Activated CD4-positive, alpha-beta T cell treated with anti-CD3 and anti-CD28 coated beads for 24 hours (primary cell): ENCODE data around the gene ELANE.
A peak's percentile ranks its signal among the peaks of the same experiment; 100 is the strongest.
"Not testable (repeated sequence)": the region's sequence is repeated elsewhere in the genome, so short reads cannot be mapped to it uniquely, and the experiment has no call there.

Experiments
- DNase-seq, 2 donors: peaks; one replicate each; pipeline ENCODE4 v3.0.0-alpha.2; 2020; ENCODE audit warnings: low read depth in 2 of 2

The ELANE gene

DNA sequence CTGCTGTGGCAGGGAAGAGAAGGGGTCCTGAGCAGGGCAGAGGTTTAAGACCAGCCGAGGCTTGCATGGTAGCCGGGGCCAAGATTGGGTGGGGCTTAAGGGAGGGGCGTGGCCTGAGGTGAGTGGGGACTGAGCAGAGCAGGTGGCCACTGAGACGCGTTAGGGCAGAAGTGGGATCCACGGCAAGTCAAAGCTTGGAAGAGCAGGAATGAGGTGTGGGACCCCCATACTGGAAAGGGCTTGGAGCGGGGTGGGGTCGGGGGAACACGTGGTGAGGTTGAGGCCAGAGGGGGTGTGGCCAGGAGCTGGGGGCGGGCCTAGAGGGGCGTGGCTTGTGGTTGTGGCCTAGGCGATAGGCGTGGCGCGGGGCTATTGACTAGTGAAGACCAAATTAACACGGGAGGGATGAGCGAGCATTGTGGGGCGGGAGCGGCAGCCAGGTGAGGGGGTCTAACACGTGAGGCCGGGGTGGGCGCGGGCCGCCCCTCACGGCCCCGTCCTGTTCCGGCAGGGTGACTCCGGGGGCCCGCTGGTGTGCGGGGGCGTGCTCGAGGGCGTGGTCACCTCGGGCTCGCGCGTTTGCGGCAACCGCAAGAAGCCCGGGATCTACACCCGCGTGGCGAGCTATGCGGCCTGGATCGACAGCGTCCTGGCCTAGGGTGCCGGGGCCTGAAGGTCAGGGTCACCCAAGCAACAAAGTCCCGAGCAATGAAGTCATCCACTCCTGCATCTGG is 10.6 kb downstream of the ELANE start:
- peak; percentile 58 to 75 for DNase-seq

DNA sequence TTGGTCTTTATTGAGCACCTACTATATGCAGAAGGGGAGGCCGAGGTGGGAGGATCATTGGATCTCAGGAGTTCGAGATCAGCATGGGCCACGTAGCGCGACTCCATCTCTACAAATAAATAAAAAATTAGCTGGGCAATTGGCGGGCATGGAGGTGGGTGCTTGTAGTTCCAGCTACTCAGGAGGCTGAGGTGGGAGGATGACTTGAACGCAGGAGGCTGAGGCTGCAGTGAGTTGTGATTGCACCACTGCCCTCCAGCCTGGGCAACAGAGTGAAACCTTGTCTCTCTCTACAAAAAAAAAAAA is 11.2 kb downstream of the ELANE start:
- DNase-seq = no peak

DNA sequence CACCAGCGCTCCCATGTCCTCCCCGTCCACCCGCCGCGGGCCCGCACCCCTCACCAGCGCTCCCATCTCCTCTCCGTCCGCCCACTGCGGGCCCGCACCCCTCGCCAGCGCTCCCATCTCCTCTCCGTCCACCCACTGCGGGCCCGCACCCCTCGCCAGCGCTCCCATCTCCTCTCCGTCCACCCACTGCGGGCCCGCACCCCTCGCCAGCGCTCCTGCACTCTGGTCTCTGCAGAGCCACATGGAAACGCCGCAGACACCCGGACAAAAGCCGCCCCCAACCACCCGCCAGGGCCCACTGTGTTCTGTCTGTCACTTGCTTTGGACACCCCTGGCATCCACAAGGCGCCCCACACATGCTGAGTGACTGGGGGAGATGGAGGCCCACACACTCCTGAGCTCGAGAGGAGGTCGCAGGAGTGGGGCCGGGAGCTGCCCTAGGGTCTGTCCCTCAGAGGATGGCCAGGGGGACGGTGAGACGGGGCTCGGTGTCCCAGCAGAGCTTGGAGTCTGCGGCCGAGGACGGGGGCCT is 14.7 kb downstream of the ELANE start:
- no peak for DNase-seq

DNA sequence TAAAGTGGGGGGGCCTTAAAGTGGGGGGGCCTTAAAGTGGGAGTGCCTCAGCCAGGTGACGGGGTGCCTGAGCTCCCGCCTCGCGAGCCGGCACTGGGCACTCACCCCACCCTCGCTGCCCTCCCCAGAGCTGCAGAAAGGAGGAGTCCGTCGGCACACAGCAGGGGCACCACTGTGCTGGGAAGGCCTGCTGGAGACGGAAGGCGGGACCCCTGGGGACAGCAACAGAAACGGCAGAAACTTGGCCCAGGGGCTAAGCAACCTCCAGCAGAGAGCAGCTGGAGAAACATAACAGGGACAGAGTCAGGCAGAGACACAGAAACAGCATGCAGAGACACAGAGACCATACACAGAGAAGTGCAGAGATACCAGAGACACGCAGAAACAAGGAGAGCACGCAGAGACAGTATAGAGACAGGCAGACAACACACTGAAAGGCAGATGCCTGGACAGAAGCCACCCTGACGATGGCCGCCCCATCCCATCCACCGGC is 15.2 kb downstream of the ELANE start:
- DNase-seq = no peak

DNA sequence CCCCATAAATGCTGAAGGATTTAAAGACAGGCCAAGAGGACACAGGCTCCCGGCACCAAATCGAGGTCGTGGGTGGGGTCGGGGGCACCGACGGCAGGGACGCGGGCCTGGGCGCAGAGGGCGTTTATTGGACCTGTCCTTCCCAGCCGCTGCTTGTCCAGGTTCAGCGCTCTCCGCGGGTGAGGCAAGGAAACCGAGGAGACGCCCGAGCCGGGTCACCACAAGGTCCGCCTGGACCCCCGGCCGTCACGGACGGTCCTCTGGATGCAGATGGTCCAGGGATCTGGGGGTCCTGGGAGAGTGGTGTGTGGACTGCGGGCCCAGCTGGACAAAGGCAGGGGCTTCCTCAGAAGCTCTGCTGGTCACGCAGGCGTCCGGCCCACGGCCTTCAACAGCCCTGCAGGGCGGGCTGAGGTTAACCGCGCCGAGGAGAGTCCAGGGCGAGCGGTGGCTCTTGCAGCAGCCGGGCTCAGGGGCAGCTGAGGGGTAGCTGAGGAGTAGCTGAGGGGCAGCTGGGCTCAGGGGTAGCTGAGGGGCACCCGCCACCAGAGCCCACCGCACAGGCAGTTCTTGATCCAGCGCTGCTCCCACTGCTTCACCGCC is 15.9 kb downstream of the ELANE start:
- no peak for DNase-seq

DNA sequence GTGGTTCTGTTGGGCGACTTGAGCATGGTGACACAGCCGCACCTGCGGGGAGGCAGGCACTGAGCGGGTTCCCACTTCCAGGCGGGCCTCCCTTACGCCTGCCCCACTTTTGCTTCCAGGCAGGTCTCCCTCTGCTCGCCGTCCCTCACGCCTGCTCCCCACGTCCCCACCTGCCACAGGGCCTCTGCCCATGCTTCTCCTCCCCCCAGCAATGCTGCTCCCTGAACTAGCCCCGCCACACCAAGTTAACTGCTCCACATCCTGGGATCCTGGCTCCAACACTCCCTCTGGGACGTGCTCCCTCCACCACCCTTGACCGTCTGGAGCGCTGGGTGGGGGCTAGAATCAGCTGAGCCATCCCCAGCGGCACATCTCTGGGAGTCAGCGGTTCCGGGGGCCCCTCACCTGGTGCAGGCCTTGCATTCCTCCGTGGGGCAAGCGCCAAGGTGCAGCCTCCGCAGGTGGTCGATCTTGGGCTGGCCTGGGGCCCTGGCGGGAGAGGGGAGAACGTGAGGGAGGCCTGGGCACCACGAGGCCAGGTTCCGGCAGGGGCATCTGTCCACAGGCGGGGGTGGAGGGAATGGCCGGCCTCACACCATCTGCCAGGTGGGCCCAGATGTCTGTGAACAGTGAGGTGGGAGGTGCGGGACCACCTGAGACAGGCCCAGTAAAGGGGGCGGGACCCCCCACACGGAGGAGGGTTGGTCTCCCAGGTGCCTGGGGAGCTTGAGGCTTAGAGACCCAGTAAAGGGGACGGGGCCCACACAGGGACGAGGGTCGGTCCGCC is 16.5 kb downstream of the ELANE start:
- no peak for DNase-seq

DNA sequence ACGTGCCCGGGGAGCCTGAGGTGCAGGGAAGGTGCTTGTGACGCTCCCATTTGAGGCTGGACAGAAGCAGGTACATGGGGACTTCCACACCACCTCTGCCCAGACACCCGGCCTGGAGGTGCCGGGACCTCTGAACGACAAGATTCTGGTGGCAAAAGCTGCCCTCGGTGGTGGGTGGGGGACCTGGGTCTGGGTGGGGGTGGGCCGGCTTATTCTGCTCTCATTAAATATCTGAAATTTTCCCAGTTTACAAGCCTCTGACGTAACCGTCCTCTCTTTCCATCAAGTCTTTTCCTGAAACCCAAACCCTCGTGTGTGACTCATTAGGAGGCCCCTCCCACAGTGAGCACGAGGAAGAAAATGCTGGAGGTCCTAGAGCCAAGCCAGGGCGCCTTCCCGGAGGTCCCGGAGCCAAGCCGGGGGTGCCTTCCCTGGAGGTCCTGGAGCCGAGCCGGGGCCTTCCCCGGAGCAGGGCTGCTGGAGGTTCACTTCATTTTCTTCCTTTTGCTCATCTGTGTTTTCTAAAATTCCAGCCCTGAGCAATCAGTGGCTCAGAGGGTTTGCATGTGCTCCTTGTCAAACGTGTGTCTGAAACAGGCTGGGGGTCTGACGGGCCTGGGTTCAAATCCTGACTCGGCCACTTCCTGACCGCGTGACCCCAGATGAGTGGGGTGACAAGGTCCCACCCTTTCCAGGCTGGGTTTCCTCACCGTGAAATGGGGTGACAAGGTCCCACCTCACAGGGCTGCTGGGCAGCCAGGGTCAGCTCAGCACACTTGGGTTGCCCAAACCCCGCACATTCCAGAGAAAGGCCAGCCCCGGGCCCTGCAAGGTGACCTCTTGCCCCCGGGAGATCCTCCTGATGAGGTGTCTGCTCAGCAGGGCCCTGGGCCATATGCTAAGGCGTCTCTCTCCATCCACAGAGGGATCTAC is 17.4 kb downstream of the ELANE start:
- no peak for DNase-seq

DNA sequence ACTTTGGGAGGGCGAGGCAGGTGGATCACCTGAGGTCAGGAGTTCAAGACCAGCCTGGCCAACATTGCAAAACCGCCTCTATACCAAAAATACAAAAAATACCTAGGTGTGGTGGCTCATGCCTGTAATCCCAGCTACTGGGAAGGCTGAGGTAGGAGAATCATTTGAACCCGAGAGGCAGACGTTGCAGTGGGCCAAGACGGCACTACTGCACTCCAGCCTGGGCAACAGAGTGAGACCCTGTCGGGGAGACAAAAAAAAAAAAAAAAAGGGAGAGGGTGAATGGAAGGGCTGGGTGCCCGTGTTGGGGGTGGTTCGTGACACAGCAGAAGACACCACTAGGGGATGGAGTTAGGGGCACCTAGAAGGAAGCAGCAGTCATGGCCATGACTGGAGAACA is 18.2 kb downstream of the ELANE start:
- no peak for DNase-seq

DNA sequence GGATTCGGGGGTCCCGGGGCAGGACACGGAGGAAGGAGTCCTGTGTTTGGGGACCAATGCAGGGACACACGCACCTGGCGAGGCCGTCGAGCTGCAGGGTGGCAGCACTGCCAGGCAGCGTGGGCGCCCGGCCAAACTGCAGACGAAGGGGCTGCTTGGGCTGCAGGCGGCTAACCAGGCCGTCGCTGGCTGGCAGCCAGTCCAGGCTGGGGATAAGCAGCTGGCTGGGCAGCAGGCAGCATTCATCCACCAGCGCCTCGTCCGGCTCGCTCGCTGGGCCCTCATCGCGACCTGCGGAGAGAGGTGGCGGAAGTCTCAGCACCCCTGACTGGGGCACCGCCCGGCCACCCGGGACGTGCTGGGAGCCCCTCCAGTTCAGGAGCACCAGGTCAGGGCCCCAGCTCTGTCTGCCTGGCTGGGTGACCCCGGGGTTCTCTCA is 18.9 kb downstream of the ELANE start:
- DNase-seq = no peak

DNA sequence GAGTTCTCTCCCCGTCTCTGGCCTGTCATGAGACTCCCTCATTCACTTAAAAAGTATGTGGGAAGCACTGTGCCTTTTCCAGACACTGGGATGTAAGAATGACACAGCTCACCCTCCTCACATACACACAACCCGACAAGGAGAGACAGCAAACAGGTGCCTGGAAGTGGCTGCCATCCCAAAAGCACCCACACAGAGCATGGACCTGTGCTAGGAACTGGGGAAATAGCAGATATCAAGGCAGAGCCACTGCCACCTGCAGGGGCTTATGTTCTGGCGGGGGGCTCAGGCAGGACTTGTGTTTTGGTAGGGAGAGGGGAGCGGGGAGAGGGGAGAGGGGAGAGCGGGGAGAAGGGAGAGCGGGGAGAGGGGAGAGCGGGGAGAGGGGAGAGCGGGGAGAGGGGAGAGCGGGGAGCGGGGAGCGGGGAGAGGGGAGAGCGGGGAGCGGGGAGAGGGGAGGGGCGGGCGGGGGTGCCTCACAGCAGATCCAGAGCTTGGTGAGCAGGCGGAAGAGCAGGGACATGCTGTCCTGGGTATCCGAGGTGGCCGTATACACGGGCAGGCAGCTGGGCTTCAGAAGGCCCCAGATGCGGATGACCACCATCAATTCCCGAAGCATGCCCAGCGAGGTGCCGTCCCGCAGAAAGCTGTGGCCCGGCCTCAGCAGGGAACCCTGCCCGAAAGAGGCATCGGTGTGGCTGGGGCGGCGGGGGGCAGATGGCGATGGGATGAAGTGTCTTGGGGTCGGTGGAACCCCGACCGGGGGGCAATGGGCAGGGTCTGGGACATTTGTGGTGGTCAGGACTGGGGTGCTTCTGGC is 19.6 kb downstream of the ELANE start:
- no peak for DNase-seq

DNA sequence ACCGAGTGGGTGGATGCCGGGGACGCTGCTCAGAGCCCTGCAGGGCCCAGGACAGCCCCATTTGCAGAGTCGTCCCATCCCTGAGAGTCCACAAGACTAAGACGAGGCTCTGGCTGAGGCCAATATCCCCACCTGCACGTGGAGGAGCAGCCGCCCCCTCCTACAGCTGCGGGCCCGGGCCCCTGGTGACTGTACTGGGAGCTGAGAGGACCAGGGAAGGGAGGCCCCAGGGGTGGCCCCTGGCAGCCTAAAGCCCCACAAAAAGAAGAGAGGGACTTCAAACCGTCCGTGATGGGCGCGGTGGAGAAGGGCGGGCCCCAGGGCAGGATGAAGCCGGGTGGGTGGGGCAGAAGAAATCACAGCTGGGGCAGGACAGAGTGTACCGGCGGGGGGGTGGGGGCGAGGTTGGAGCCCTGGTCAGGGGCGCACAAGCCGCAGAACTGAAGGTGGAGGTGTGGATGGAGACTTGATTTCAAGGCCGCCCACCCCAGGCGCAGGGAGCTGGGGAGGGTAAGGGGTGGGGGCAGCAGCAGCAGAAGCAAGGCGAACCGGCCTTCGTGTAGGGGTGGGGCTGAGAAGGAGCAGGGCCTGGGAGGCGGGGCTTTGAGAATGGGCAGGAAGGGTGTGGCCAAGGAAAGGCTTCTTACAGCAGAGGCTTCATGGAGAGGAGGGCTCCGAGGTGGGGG is 20.3 kb downstream of the ELANE start:
- DNase-seq = peak; percentile 65

DNA sequence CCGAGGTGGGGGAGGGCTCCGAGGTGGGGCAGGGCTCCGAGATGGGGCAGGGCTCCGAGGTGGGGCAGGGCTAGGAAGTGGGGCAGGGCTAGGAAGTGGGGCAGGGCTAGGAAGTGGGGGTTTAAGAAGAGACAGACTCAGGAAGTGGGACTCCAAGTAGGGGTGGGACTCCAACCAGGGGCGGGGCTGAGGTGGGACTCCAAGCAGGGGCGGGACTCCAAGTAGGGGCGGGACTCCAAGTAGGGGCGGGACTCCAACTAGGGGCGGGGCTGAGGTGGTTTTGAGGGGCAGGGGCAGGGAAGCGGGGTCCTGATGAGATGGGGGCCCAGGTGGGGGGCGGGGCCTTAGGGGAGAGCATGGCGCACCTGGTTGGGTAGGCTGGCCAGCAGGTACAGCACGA is 21.0 kb downstream of the ELANE start:
- DNase-seq = peak; percentile 38 to 41

DNA sequence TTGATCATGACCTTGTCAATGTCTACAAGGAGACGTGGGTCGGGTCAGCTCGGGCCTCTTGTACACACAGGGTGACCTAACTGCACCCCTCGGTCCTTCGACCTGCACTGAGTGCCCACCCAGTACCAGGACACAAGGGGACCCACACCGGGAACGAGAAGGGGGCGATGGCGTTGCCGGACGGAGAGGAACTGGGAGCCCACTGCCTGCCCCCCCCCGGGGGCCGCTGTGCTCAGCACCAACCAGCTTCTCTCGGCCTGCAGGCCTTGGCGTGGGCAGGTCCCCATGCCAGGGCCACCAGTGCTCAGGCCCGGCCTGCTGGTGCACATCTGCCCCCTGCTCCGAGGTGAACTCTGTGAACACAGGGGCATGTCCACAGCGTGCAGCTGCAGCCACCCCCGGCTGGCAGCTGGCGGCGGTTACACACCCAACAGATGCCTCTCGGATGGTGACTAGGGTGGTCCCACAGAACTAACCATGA is 21.5 kb downstream of the ELANE start:
- DNase-seq = no peak

DNA sequence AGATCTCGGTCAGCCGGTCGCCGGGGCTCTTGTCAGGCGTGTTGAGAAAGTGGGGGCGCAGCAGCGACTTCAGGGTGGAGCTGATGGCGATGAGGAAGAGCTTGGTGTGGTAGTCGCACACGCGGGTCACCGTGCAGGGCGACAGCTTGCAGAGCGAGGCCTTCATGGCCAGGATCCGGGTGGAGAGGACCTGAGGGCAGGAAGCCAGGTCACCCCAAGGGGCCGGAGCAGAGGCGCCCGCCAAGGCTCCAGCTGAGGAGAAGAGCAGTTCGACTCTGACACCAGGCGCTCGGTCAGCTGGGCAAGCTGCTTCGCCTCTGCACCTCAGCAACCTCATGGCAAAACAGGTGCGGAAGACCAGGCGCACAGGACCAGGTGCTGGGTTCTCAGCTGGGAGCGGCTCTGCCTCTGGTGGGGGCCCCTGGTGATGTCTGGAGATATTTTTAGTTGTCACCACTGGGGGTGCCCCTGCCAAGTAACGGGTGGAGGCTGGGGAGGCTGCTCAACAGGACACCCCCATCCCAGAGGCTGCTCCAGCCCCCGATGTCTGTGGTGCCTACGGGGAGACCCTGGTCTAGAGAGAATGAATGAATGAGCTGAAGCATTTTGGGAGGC is 23.3 kb downstream of the ELANE start:
- no peak for DNase-seq

DNA sequence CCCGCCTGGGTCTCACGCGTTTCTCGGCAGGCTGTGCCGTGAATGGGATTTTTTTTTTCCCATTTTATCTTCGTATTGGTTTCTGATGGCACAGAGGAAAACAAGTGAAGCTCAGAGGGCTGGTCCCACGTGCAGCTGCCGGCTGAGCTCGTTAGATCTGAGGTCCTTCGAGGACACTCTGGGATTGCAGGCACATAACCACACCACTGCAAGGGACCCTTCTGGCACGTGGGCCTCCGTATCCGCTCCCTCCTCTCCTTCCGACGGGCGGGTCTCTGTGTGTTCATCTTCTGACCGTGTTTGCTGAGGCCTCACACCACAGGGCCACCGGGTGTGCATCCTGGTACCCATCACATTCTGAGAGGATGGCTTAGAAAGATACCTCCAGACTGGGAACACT is 24.0 kb downstream of the ELANE start:
- no peak for DNase-seq

DNA sequence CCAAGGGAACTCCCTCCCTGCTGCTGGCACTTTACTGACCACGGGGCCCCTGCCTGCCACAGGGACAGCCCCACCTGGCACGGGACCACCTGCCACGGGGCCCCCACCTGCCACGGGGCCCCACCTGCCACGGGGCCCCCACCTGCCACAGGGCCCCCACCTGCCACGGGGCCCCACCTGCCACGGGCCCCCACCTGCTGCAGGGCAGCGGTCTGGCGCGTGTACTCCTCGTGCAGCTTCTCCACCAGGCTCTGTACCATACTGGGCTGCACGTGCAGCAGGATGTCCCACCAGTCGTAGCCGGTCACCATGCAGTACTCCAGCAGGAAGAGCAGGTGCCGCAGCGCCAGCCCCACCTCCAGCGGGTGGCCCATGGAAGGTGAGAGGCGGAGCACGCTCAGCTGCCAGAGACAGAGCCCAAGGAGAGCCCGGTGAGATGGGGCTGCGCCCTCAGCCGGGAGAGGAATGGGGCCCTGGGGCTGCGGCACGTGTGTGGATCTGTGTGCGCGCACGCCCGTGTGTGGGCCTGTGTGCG is 24.7 kb downstream of the ELANE start:
- no peak for DNase-seq

DNA sequence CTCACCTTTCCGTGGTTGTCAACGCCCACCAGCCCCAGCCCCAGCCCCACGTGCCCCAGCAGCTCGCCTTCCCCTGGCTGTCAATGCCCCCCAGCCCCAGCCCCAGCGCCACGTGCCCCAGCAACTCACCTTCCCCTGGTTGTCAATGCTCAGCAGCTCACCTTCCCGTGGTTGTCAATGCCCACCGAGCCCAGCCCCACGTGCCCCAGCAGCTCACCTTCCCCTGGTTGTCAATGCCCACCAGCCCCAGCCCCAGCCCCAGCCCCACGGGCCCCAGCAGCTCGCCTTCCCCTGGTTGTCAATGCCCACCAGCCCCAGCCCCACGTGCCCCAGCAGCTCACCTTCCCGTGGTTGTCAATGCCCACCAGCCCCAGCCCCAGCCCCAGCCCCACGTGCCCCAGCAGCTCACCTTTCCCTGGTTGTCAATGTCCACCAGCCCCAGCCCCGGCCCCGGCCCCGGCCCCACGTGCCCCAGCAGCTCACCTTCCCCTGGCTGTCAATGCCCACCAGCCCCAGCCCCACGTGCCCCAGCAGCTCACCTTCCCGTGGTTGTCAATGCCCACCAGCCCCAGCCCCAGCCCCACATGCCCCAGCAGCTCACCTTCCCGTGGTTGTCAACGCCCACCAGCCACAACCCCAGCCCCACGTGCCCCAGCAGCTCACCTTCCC is 26.0 kb downstream of the ELANE start:
- not testable (repeated sequence) for DNase-seq

DNA sequence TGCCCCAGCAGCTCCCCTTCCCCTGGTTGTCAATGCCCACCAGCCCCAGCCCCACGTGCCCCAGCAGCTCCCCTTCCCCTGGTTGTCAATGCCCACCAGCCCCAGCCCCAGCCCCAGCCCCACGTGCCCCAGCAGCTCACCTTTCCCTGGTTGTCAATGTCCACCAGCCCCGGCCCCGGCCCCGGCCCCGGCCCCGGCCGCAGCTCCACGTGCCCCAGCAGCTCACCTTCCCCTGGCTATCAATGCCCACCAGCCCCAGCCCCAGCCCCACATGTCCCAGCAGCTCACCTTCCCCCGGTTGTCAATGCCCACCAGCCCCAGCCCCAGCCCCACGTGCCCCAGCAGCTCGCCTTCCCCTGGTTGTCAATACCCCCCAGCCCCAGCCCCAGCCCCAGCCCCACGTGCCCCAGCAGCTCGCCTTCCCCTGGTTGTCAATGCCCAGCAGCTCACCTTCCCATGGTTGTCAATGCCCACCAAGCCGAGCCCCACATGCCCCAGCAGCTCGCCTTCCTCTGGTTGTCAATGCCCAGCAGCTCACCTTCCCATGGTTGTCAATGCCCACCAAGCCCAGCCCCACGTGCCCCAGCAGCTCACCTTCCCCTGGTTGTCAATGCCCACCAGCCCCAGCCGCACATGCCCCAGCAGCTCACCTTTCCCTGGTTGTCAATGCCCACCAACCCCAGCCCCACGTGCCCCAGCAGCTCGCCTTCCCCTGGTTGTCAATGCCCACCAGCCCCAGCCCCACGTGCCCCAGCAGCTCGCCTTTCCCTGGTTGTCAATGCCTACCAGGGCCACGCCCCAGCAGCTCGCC is 26.9 kb downstream of the ELANE start:
- DNase-seq = not testable (repeated sequence)
